Cortex of kidney (tissue), 1 donor: ENCODE data around the gene TFB1M.

Experiments
- DNase-seq: peaks from one replicate; lab custom pipeline; 2025; lab: John Stamatoyannopoulos, UW

Gene TFB1M

DNA sequence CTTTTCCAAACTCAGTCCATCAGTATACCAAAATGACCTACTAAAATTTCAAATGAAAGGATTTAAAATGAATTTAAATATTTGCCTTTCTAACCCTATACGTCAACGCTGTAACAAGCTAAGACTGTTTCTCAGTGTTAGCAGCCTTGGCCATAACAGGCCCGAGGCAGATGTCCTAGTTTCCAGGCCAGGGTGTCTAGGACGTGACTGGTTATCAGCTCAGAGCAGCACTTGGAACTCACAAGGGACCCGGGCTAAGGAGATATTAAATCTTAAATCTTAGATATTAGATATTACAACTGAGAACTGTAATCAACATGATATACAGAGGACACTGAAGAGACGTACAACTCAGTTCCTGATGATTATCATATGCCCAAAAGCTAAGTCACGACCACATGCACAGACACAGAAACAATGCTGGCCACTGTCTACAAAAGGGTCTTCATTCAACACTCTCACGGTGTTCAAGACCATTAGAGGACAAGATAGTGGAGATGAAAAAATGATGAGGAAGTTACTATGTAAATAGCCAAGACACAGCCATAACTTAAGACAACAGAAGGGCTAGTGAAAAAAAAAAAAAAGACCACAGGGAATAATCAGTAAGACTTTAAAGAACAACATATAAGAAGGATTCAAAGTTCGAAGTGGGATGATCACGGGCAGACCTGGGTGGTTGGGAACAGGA lies 50.8 kb downstream of the TFB1M start, which contains the start of gene CLDN20:
TSS of gene CLDN20 (plus strand) at position 641 of the 691 bp plus-strand sequence. CDS start 11,707 bp downstream, outside the sequence.
- no peak for DNase-seq

DNA sequence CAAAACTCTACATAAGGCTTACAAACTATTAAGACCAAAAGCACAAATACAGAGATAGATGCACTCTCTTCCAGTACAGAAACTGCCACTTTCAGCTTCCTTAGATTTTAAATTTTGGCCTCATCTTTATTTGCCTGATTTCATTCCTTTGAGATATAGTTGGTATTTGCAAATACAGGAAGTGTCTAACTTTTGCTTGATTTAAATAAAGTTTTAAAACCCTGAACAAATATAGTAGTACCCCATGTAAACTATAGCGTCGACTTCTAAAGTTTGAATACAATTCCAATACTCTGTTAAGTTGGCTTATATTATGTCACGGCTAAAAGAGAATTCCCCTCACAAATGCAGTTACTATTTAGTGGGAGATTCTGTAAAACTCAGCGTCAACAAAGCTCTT lies 51.6 kb downstream of the TFB1M start:
- DNase-seq = no peak

DNA sequence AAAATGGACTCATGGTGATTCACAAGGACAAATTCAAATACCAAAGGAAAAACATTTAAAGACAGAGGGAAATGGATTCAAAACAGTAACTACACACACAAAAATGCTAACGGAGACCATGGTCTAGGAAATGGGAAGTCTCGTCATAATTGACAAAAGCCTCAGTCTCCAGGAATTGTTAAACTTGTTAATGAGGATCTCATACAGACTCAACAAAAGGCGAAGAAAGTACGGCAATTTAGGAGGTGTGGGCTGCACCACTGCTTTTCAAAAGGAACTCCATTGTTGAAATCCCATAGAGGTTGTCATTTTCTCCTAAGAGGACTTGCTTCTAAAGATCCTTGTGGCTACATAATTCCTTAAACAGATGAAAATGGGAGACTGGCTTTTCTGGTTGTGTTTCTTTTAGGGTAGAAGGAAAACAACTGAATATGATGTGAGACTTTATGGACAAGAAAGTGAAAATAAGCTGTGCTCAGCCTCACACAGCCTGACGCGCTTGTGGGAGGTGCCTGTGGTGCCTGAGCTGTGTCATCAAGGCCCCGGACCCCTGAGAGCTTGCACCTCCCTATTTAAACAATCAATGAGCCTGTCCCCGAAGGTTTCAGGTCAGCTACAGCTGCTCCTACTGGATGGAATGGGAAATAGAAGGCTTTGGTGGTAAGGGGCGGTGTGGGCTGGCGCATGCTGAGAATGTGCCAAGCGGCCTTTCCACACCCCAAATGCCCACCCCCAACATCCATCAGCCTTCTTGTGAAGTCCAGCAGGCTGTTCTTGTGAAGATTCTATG lies 53.0 kb downstream of the TFB1M start:
- DNase-seq = no peak

DNA sequence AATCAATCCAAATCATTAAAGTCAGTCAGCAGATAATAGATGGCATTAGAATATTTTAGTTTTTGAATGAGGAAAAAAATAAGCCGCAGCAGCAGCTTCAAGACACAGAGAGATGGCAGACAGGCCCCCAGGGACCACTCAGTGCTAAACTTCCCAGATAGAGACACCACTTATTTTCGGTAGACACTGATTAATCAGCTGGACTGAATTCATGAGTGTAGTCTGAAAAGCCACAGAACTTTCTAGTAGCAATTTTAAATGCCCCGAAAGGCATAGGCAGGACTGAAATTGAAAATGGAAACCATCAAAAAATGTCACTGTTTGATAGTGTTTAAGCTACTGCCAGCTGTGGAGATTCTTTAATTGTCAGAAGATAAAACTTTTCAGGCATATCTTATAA lies 53.6 kb downstream of the TFB1M start:
- DNase-seq = no peak

DNA sequence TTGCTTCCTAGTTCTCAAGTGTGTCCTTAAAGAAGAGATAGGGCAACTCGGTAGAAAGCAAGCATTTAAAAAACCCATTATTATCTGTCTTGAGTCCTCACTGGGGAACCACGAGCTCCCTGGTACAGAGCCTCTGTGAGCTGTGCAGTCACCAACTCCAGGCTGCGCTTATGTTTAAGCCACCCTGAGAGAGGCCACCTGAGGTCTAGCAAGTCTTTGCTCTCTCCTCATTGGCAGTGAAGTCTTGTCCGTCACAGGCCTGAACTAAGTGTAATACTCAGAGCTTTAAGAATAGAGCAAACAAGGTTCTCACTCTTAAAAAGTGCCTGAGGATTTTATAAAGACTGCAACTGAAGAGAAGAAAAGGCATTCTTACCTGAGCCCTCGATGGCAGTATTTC lies 54.4 kb downstream of the TFB1M start:
- no peak for DNase-seq

DNA sequence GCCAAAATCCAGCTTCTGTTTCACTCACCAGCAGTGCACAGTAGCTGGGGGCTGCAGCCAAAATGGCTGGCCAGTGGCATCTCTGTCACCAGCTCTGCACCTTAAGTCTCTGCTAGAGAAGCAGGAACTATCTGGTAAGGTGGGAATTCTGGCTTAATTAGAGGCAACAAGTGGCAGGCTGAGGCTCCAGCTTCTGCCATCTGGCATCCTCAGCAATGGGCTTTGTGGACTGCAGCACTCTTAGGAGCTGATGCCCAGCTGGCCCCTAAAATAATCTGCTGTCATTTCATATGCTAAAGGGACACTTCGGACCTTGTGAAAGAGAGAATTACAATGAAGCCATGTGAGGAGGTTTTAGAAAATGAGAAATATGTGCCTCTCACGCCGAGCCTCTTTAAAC lies 55.1 kb downstream of the TFB1M start:
- no peak for DNase-seq

DNA sequence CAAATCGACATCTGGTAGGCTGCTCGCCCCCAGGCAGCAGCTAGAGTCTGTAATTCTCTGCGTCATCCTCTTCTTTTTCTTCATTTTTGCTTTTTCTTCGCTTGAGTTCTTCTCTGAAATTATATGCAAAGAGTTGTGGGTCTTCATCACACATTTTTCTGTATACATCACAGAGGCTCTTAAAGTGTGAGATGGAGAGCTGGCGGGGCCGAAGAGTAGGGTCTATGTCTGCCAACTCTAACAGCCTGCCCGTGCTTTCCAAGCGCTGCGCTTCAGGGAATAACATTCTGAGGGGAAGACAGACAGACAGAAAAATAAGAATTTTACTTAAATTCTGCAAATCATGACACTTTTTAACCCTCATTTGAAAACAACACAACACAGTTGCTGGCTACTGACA lies 56.5 kb downstream of the TFB1M start:
- no peak for DNase-seq

DNA sequence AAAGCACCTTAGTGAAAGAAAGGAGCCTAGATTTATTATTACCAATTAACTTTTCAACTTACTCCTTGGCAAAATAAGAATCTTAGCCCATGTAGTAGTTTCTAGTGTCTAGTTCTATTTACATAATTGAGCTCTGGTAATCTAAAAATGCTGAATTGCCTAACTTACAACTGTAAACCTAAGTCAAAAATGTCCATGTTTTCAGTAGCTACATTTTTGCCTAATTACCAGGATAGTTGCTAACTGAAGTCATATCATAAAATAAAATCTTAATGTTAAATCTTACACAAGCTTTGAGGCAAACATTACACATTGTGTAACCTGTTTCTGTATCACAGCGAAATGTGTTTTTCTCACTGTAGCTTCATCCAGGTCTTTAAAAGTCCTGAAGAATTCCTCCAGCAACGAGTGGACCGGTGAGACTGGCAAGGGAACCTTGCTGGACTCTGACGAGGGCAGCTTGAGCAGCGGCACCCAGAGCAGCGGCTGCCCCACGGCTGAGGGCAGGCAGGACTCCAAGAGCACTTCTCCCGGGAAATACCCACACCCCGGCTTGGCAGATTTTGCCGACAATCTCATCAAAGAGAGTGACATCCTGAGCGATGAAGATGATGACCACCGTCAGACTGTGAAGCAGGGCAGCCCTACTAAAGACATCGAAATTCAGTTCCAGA lies 58.0 kb downstream of the TFB1M start:
- DNase-seq = no peak

DNA sequence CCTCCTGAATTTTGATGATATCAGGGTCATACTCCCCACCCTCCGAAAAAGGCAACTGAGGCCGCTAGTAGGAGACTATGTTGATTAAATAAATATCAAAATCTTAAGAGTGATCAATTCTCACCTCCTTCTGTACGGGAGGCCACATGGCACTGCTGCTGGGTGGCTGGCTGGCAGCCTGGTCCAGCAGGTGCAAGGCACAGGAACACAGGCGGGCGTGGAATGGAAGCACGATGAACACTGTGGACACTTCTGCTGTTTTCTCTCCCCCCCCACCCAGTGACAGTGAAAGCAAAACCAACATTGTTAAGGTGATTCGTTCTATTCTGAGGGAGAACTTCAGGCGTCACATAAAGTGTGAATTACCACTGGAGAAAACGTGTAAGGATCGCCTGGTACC lies 60.1 kb downstream of the TFB1M start:
- DNase-seq = no peak

DNA sequence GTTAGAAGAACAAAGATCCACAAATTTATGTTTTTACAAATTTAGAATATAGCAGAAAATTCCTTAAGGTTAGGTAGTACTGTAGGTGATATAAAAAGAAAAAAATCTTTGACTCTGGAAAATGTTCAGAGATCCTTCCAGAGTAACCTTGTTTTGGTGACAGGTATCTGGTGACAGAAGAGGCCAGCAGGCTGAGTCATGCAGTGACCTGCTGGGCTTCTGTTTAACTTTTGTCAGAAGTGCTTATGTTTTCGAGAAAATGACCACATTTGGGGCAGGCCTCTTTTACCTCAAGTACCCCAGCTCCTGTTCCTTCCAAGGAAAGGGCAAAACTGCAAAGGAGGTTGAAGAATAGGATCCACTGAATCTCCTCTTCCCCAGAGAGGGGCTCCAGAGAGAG lies 60.9 kb downstream of the TFB1M start:
- no peak for DNase-seq

DNA sequence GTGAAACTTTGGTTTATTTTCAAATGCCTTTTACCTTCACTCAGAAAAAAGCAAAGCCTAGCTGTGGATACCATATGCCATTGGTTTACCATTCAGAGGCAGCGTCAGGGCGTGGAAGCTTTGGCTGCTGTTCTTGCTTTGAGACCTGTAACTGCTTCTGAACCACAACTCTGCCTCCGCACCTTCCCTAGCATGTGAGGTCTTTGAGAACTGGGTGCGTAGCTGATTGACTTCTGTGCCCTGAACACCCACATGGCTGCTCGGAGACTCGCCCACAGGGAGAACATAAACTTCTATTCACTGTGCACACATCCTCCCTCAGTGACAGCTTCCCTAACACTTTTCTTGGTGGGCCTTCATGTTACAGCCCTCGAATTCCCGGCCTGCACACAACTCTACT lies 61.7 kb downstream of the TFB1M start:
- DNase-seq = no peak

DNA sequence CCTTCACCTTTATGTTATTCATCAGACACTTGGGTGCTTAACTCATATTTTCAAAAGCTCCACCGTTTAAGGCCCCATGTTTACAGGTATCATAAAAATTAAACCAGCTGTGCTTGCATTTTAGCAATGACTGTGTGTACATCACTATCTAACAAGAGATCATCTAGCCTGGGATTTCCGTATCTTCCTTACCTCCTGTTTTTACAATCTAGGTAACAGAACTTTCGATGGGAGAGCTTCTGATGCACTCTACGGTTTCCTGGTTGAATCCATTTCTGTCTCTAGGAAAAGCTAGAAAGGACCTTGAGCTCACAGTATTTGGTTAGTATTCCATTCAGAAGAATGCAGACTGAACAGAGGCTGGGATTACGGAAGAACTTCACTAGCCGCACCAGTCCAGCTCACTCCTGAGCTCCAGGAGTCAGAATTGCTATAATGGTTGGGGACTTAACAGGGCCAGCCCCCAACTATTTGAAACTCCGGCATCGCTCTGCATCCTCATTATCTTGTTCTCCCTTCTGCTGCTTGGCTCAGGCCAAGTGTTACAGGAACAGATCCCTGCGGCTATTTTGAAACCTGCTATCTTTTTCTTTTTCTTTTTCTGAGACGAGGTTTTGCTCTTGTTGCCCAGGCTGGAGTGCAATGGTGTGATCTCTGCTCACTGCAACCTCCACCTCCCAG lies 63.4 kb downstream of the TFB1M start:
- no peak for DNase-seq

DNA sequence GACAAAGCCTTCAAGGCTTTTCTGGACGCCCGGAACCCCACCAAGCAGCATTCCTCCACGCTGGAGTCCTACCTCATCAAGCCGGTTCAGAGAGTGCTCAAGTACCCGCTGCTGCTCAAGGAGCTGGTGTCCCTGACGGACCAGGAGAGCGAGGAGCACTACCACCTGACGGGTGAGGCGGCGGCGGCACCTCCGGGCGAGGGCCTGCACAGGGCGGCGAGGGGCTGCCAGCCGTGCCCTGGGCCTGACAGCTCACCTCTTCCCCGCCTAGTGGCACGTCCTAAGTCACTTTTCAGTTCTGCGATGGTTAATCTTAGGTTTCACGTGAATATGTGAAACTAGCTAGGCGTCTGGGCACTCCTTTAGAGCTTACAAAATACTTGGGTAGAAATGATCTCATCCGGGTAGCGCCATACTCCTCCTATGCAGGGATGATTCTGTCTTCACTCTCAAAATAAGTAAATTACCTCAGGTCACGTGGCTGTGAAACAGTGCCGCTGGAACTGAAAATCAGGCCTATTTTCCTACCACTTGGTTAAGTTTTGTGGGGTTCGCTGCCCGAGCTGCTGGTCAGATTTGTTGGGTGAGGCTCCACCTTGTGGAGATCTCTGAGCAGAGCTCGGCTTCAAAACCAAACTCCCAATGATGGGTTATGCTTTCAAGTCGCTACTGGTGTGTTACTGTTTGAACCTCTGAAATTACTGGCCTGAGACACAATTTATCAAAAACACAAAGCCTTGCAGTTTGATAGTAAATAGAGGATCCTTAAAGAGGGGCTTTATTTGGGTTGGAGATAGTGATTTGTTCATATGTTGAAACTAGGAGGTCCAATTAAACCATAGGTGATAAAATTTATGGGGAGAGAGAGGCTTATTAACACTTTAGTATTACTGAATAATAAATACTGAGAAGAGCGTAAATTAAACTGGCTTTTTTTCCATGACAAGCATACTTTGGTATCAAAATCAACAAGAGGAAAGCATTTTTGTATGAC lies 66.0 kb downstream of the TFB1M start:
- DNase-seq = no peak

DNA sequence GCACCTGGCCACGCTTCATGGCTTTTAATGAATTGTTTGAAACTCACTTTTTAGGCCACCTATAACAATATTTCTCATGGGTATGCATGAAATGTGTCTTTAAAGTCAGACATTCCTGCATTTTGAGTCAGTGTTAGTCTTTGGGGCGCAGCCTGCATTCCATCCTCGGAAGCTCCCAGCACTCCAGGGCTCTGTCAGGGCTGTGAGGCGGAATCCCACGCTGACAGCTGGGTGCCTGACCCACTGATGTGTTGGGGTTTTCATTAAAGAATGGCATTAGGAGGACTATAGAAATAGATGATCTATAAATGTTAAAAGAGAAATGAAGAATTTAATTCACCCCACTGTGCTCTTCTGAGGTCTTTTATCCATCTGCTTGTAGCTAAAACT lies 66.7 kb downstream of the TFB1M start:
- DNase-seq = no peak

DNA sequence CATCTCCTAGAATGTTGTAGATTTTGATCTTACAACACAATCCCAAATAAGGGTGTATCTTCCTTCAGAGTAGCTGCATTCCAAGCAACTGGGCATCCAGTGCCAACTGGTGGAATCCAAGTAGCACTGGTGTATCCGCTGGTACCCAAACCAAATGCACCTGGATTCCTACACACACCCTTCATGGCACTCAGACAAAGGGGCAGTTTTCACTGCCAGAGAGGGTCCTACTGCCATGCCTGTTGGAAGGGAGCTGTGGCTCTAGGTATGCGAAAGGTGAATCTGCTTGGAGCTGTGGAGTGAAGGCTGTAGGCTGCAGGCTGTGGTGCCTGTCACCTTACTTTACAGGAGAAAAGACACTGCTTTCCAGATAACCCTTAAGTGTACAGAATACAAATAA lies 67.5 kb downstream of the TFB1M start:
- no peak for DNase-seq

DNA sequence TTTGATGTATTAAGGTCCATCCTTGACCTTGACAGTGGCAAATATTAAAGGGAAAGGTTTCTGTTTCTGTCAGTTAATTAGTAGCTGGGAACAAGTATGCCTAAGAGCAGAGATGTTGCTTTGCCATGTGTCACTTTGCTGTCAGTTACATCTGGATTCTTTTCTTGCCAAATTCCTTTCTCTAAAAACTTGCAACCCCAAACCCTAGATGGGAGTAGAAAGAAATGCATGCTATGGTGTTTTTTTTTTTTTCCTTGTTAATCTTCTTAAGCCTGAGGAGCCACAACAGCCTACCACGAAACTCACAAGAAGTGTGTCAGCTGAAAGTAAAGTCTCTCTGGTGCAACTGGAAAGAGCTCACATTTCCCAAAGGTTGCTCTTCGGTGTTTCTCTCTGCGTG lies 68.5 kb downstream of the TFB1M start:
- DNase-seq = no peak

DNA sequence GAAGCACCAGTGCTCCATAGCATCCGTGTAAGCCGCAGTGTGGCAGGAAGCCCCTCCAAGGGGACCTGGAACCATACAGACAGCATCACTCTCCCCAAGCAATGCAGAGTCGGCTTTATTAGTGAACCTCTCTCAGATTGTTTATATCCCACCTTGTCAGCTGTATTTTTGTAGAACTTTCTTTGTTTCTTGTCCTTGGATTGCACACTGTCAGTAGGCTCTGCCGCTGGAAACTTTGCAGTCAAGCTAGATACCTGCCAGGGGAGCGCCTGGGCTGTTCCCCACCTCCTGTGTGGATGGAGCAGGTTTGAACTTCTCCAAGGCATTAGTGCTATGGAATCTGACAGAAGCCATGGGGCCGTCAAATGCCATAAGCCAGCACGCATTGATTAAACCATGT lies 69.1 kb downstream of the TFB1M start:
- DNase-seq = no peak

DNA sequence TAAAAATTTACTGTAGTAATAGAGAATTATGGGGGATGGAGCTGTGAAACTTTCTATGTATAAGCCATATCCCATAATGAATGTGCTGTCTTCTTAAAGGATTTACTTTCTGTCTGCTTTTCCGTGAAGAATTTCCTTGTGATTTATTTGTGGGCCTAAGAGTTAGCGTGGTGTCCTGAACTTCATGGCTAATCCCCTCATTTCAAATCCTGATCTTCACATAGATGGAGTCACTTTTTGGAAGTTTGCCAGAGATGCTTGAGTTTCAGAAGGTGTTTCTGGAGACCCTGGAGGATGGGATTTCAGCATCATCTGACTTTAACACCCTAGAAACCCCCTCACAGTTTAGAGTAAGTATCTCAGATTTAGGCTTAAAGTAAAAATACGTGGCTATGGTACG lies 69.8 kb downstream of the TFB1M start:
- DNase-seq = no peak

DNA sequence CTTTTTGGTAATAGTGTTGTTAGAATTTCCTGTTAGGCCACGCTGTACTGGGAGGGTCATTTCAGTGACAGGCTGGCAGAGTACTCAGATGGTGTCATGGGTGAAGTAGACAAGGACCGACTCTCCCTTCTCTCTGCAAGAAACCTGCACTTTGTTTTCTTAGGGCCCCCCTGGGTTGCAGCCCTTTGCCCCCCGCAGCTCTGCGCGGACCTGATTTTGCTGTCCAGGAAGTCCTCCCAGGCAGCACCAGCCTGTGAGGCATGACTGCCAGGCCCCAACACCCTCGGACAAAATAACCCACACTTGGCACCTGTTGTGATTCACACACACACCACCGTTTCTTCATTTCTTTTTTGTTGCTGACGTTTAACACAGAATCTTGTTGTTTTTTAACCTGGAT lies 72.3 kb downstream of the TFB1M start:
- no peak for DNase-seq

DNA sequence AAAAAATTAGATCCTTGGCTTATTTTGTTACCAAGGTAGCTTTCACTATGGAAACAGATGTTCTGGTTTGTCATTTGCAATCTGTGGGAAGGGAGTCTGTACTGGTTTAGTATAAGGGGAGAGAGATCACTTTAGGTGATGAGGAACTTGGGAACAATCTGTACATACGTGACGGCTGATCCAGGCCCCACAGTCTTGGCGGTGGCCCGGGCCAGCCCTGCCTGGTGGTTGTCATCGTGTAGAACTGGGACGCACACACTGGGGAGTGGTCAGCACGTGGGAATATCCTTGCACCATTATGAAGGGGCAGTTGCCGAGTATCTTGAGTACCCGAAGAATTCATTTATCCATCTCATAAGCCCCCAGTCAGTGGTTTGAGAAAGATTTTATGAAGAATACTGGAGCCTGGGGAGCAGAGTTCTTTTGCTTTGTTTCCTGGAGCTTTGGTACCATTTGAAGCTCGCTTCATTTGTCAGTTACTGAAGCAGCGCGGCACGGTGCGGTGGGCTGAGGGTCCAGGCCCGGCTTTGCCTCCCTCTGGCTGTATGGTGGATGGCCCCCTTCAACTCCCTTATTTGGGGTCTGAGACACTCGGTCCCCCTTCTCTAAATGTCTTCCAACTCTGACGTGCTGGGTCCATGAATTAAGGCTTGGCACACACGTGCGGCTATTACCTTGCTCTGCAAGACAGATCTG lies 73.2 kb downstream of the TFB1M start:
- DNase-seq = no peak

DNA sequence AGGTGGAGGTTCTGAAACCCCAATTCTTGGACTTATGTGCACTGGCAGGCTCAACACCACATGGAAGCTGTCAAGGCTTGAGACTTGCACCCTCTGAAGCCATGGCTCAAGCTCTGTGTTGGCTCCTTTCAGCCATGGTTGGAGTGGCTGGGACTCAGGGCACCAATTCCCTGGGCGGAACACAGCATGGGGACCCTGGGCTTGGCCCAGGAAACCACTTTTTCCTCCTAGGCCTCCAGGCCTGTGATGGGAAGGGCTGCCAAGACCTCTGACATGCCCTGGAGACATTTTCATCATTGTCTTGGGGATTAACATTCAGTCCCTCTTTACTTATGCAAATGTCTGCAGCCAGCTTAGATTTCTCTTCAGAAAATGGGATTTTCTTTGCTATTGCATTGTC lies 76.7 kb downstream of the TFB1M start:
- no peak for DNase-seq
